Naive B cell (primary cell): ENCODE measurements around the gene CCL11. TPM values are rescaled to one million over a fixed set of nuclear protein-coding genes. Genes with fewer than 3 reads are reported as not detected.

Experiments used
- ATAC-seq, 2 donors: fragments of 150-1000 bp; cut with Tn5 transposase; 2 replicates each; pipeline ENCODE4 v1.10.0; 2021; ENCODE audit warnings: low read depth in 2 of 2, mild to moderate bottlenecking in 2 of 2, moderate library complexity in 2 of 2
- DNase-seq: peaks from one replicate; pipeline ENCODE4 v3.0.0; 2022
- H3K27ac Mint-ChIP-seq, 6 donors: one replicate each; pipeline ENCODE4 v1.8.0; 2020 to 2022; ENCODE audit warnings: mild to moderate bottlenecking in 6 of 6, mixed read lengths in 6 of 6, moderate library complexity in 5 of 6, inconsistent platforms in 2 of 6
- H3K27me3 Mint-ChIP-seq, 3 donors: one replicate each; pipeline ENCODE4 v1.8.0; 2021 to 2022; ENCODE audit warnings: mixed read lengths in 3 of 3, mild to moderate bottlenecking in 1 of 3
- H3K36me3 Mint-ChIP-seq, 2 donors: one replicate each; pipeline ENCODE4 v1.8.0; 2020 to 2022; ENCODE audit warnings: mixed read lengths in 2 of 2, inconsistent platforms in 1 of 2, mild to moderate bottlenecking in 1 of 2
- H3K4me1 Mint-ChIP-seq, 3 donors: one replicate each; pipeline ENCODE4 v1.8.0; 2020 to 2022; ENCODE audit warnings: mixed read lengths in 3 of 3, inconsistent platforms in 1 of 3, mild to moderate bottlenecking in 1 of 3, moderate library complexity in 1 of 3
- H3K4me3 Mint-ChIP-seq, 8 donors: one replicate each; pipeline ENCODE4 v1.8.0; 2020 to 2022; ENCODE audit warnings: mild to moderate bottlenecking in 8 of 8, mixed read lengths in 8 of 8, moderate library complexity in 8 of 8, inconsistent platforms in 2 of 8
- H3K9me3 Mint-ChIP-seq, 7 donors: one replicate each; pipeline ENCODE4 v1.8.0; 2020 to 2022; ENCODE audit warnings: mixed read lengths in 7 of 7, mild to moderate bottlenecking in 5 of 7, inconsistent platforms in 2 of 7, moderate library complexity in 1 of 7
- polyA plus RNA-seq, 6 donors: library from polyadenylated mRNA; unstranded; fragments of 300-500 nt; fragmentation: Illumina TruSeq; gene quantifications; one replicate each; pipeline ENCODE4 v1.2.3, GENCODE V29; 2021; ENCODE audit warnings: low read depth in 6 of 6

CCL11 gene
- polyA plus RNA-seq, 6 donors from 2014 or later: not detected

- Mint-ChIP-seq H3K4me1 (peaks cover 10 to 21% (median 20%) of the 10 kb centered on the region in 3 donors), H3K9me3 (no peaks in the 10 kb centered on the region), H3K36me3 (no peaks in the 10 kb centered on the region), H3K4me3 (no peak overlapping the region), H3K27ac (peak overlapping the region in 1 of 6 donors; percentile 23), H3K27me3 (peaks cover 38 to 39% (median 38%) of the 10 kb centered on the region in 3 donors)
- ATAC-seq: no peak
- DNase-seq: no peak
Observed at GRCh38 chr17:34251186-34251585, 34.4 kb upstream of the CCL11 start.

DNA sequence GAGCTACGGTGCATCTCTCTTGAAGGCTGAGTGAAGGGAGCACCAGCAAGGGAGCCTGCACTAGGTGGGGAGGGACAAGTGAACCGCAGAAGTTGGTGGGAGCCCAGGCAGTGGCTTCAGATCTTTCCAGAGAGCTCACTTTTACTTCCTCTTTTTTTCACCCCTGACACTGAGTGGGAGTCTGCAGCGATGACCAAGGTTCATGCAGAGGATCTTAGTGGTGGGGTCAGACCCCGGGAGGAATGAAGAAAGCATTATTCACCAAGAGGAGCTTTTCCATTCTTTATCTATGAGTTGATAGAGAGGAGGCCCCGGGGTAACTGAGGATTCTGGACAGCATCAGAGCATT is 33.5 kb upstream of the CCL11 start:
- Mint-ChIP-seq H3K4me3 (no peak overlapping the region), H3K27ac (no peak overlapping the region), H3K4me1 (peaks cover 10 to 21% (median 20%) of the 10 kb centered on the region in 3 donors), H3K9me3 (no peaks in the 10 kb centered on the region), H3K36me3 (no peaks in the 10 kb centered on the region), H3K27me3 (peaks cover 42 to 46% (median 43%) of the 10 kb centered on the region in 3 donors)
- DNase-seq (peak; percentile 8), ATAC-seq (peak; percentile 27 to 58)

- H3K4me3 Mint-ChIP-seq: no peak overlapping the region
- peaks cover 10 to 21% (median 20%) of the 10 kb centered on the region in 3 donors for H3K4me1 Mint-ChIP-seq
- DNase-seq: no peak
- ATAC-seq: no peak
- peaks cover 46 to 51% (median 48%) of the 10 kb centered on the region in 3 donors for H3K27me3 Mint-ChIP-seq
- no peaks in the 10 kb centered on the region for H3K36me3 Mint-ChIP-seq
- peak overlapping the region in 1 of 6 donors; percentile 69 for H3K27ac Mint-ChIP-seq
- H3K9me3 Mint-ChIP-seq: peaks cover 0 to 2% (median 0%) of the 10 kb centered on the region in 7 donors
Observed at GRCh38 chr17:34252444-34253138, 33.0 kb upstream of the CCL11 start.

DNA sequence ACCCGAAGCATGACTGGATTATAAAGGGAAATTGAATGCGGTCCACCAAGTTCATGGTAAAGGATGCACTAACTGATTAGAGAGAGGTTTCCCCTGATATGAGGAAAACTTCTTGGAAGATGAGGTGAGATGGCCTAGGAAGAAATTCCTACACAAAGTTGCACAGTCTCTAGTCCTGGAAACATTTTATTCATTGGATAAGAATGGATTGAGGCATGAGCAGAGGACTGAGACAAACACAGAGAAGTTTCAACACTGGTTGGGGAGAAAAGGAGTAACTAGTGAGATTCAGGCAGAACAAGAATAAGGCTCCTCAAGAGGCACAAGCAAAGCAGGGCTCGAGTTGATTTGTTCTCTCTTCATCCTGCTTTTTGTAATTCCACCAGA is 32.4 kb upstream of the CCL11 start:
- Mint-ChIP-seq H3K4me1 (peaks cover 10 to 21% (median 20%) of the 10 kb centered on the region in 3 donors), H3K9me3 (peaks cover 0 to 2% (median 0%) of the 10 kb centered on the region in 7 donors), H3K27ac (no peak overlapping the region), H3K27me3 (peaks cover 50 to 54% (median 51%) of the 10 kb centered on the region in 3 donors), H3K36me3 (no peaks in the 10 kb centered on the region), H3K4me3 (no peak overlapping the region)
- DNase-seq (no peak), ATAC-seq (no peak)

DNA sequence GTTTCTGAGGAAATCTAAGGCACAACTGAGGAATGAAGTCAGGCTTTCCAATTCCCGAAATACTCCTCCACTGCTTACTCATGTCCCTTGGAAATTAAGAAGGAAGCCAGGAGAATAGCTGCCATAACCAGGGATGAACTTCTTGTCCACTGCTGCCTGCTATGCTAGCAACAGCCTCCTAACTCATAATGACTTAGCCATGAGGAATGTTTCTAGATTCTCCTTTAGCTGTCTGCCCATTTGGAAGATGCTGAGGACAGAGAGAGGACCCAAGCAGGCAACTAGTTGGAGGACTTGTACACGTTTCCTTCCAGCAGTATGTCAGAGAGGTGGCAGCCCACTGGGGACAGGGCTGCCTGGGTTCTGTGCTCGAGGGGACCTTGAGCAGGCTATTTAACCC is 31.4 kb upstream of the CCL11 start:
- H3K4me1 Mint-ChIP-seq: peaks cover 10 to 21% (median 20%) of the 10 kb centered on the region in 3 donors
- ATAC-seq: no peak
- H3K9me3 Mint-ChIP-seq: peaks cover 0 to 2% (median 0%) of the 10 kb centered on the region in 7 donors
- no peak overlapping the region for H3K4me3 Mint-ChIP-seq
- no peak for DNase-seq
- peaks cover 54 to 55% (median 55%) of the 10 kb centered on the region in 3 donors for H3K27me3 Mint-ChIP-seq
- no peak overlapping the region for H3K27ac Mint-ChIP-seq
- H3K36me3 Mint-ChIP-seq: no peaks in the 10 kb centered on the region

DNA sequence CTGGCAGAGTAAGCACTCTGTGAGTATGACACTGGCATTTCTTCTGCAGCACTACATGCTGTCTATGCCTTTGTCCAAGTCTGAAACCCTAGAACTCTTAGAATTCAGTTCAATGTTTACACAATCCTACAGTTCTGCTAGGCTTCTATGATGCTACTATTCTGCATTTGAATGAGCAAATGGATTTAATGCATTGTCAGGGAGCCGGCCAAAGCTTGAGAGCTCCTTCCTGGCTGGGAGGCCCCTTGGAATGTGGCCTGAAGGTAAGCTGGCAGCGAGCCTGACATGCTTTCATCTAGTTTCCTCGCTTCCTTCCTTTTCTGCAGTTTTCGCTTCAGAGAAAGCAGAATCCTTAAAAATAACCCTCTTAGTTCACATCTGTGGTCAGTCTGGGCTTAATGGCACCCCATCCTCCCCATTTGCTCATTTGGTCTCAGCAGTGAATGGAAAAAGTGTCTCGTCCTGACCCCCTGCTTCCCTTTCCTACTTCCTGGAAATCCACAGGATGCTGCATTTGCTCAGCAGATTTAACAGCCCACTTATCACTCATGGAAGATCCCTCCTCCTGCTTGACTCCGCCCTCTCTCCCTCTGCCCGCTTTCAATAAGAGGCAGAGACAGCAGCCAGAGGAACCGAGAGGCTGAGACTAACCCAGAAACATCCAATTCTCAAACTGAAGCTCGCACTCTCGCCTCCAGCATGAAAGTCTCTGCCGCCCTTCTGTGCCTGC is 30.7 kb upstream of the CCL11 start, which contains the start of gene CCL2:
Gene CCL2 (plus strand): TSS at position 635 of the 730 bp plus-strand sequence. CDS start 65 bp downstream, at position 700.
- Mint-ChIP-seq H3K4me3 (peak within 1 kb of the TSS in 1 of 8 donors; percentile 29), H3K27me3 (peaks cover 55 to 60% (median 55%) of the 10 kb centered on the region in 3 donors), H3K36me3 (no peaks in the 10 kb centered on the region), H3K9me3 (peaks cover 0 to 2% (median 0%) of the 10 kb centered on the region in 7 donors), H3K27ac (peak within 1 kb of the TSS in 1 of 6 donors; percentile 63), H3K4me1 (peaks cover 10 to 21% (median 20%) of the 10 kb centered on the region in 3 donors)
- no peak for ATAC-seq
- DNase-seq: no peak

DNA sequence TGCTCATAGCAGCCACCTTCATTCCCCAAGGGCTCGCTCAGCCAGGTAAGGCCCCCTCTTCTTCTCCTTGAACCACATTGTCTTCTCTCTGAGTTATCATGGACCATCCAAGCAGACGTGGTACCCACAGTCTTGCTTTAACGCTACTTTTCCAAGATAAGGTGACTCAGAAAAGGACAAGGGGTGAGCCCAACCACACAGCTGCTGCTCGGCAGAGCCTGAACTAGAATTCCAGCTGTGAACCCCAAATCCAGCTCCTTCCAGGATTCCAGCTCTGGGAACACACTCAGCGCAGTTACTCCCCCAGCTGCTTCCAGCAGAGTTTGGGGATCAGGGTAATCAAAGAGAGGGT is 30.2 kb upstream of the CCL11 start:
- DNase-seq (no peak), ATAC-seq (no peak)
- Mint-ChIP-seq H3K9me3 (peaks cover 0 to 2% (median 0%) of the 10 kb centered on the region in 7 donors), H3K36me3 (no peaks in the 10 kb centered on the region), H3K27me3 (peaks cover 55 to 61% (median 55%) of the 10 kb centered on the region in 3 donors), H3K4me1 (peaks cover 10 to 21% (median 20%) of the 10 kb centered on the region in 3 donors), H3K27ac (no peak overlapping the region), H3K4me3 (peak overlapping the region in 1 of 8 donors; percentile 29)

DNA sequence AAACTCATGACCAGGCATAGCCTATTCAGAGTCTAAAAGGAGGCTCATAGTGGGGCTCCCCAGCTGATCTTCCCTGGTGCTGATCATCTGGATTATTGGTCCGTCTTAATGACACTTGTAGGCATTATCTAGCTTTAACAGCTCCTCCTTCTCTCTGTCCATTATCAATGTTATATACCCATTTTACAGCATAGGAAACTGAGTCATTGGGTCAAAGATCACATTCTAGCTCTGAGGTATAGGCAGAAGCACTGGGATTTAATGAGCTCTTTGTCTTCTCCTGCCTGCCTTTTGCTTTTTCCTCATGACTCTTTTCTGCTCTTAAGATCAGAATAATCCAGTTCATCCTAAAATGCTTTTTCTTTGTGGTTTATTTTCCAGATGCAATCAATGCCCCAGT is 29.7 kb upstream of the CCL11 start:
- Mint-ChIP-seq H3K4me1 (peaks cover 10 to 21% (median 19%) of the 10 kb centered on the region in 3 donors), H3K36me3 (no peaks in the 10 kb centered on the region), H3K4me3 (no peak overlapping the region), H3K27me3 (peaks cover 53 to 59% (median 55%) of the 10 kb centered on the region in 3 donors), H3K27ac (no peak overlapping the region), H3K9me3 (peaks cover 0 to 2% (median 0%) of the 10 kb centered on the region in 7 donors)
- no peak for ATAC-seq
- DNase-seq: no peak

- Mint-ChIP-seq H3K4me3 (peak overlapping the region in 1 of 8 donors; percentile 41), H3K4me1 (peaks cover 0 to 8% (median 7%) of the 10 kb centered on the region in 3 donors), H3K36me3 (no peaks in the 10 kb centered on the region), H3K9me3 (peaks cover 0 to 2% (median 0%) of the 10 kb centered on the region in 7 donors), H3K27me3 (peaks cover 47 to 51% (median 48%) of the 10 kb centered on the region in 3 donors), H3K27ac (no peak overlapping the region)
- DNase-seq: no peak
- no peak for ATAC-seq
Observed at GRCh38 chr17:34257299-34257985, 28.1 kb upstream of the CCL11 start.

DNA sequence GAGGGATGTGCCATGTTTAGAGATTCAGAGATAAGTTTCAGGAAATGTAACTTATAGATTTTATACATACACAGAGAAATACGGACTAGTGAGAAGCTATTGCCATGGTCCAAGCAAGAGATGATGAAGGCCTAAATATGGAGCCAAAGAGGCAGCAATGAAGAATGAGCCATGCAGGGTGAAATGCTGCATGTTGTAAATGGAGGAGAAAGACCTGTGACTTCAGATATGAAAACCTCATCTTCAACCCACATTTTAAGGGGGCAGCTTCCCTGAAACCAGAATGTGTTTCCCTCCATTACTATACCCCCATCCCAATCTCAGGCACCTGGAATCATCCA is 27.6 kb upstream of the CCL11 start:
- ATAC-seq: no peak
- Mint-ChIP-seq H3K27ac (no peak overlapping the region), H3K4me3 (no peak overlapping the region), H3K27me3 (peaks cover 42 to 47% (median 44%) of the 10 kb centered on the region in 3 donors), H3K9me3 (peaks cover 0 to 2% (median 0%) of the 10 kb centered on the region in 7 donors), H3K4me1 (peaks cover 0 to 8% (median 7%) of the 10 kb centered on the region in 3 donors), H3K36me3 (no peaks in the 10 kb centered on the region)
- no peak for DNase-seq

GRCh38 chr17:34259146-34259545 is 26.4 kb upstream of the CCL11 start:
- peaks cover 34 to 41% (median 39%) of the 10 kb centered on the region in 3 donors for H3K27me3 Mint-ChIP-seq
- peaks cover 0 to 2% (median 0%) of the 10 kb centered on the region in 7 donors for H3K9me3 Mint-ChIP-seq
- H3K4me3 Mint-ChIP-seq: no peak overlapping the region
- ATAC-seq (no peak), DNase-seq (no peak)
- H3K27ac Mint-ChIP-seq: no peak overlapping the region
- no peaks in the 10 kb centered on the region for H3K36me3 Mint-ChIP-seq
- H3K4me1 Mint-ChIP-seq: peaks cover 0 to 8% (median 7%) of the 10 kb centered on the region in 3 donors

- Mint-ChIP-seq H3K4me1 (no peaks in the 10 kb centered on the region), H3K27ac (no peak overlapping the region), H3K36me3 (no peaks in the 10 kb centered on the region), H3K4me3 (no peak overlapping the region), H3K9me3 (peaks cover 0 to 2% (median 0%) of the 10 kb centered on the region in 7 donors), H3K27me3 (peaks cover 29 to 44% (median 34%) of the 10 kb centered on the region in 3 donors)
- ATAC-seq (no peak), DNase-seq (no peak)
Observed at GRCh38 chr17:34260861-34261260, 24.7 kb upstream of the CCL11 start.

DNA sequence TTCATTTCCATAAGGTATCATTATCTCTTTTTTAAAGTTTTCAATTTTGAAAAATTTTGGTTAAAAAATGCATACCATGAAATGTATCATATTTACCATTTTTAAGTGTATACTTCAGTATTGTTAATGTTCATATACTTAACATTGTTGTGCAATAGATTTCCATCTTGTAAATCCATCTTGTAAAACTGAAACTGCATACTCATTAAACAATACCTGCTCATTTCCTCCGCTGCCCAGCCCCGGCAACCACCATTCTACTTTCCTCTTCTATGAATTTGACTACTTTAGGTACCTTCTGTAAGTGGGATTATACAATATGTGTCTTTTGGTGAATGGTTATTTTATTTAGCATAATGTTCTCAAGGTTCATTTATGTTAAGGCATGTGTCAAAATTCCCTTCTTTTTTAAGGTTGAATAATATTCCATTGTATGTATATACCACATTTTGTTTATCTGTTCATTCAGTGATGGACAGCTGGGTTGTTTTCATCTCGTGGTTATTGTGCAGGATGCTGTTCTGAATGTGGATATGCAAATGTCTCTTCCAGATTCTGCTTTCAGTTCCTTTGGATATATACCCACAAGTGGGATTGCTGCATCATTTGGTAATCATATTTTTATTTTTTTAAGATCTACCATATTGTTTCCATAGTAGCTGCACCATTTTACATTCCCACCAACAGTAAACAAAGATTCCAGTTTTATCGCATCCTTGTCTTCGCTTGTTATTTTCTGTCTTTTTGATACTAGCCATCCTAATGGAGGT is 23.8 kb upstream of the CCL11 start:
- Mint-ChIP-seq H3K4me3 (no peak overlapping the region), H3K36me3 (no peaks in the 10 kb centered on the region)

More for the DNA sequence above, 23.8 kb upstream of the CCL11 start:
- ATAC-seq (no peak), DNase-seq (no peak)
- Mint-ChIP-seq H3K27ac (no peak overlapping the region), H3K27me3 (peaks cover 31 to 45% (median 32%) of the 10 kb centered on the region in 3 donors), H3K4me1 (no peaks in the 10 kb centered on the region), H3K9me3 (peaks cover 0 to 2% (median 0%) of the 10 kb centered on the region in 7 donors)
